ENCODE data around the gene ZNF789.
A peak's percentile ranks its signal among the peaks of the same experiment; 100 is the strongest.
"Not testable (repeated sequence)": the region's sequence is repeated elsewhere in the genome, so short reads cannot be mapped to it uniquely, and the experiment has no call there.

ZNF789 gene

GRCh38 chr7:99459087-99459486, 13.6 kb upstream of the ZNF789 start:
- no peak for DNase-seq

- DNase-seq = no peak
Observed at GRCh38 chr7:99460651-99461050, 12.0 kb upstream of the ZNF789 start.

- DNase-seq = no peak
Observed at GRCh38 chr7:99461221-99461620, 11.5 kb upstream of the ZNF789 start.

GRCh38 chr7:99465421-99465768, 7.3 kb upstream of the ZNF789 start:
- no peak for DNase-seq

GRCh38 chr7:99468336-99468918, 4.3 kb upstream of the ZNF789 start:
- no peak for DNase-seq

- DNase-seq = no peak
Observed at GRCh38 chr7:99469381-99470065, 3.2 kb upstream of the ZNF789 start.

GRCh38 chr7:99473315-99473596, 566 bp downstream of the ZNF789 start:
- no peak for DNase-seq

GRCh38 chr7:99476107-99476506, 3.4 kb downstream of the ZNF789 start:
- no peak for DNase-seq

GRCh38 chr7:99478464-99479440, 6.1 kb downstream of the ZNF789 start:
- no peak for DNase-seq

GRCh38 chr7:99485094-99485493, 12.4 kb downstream of the ZNF789 start:
- DNase-seq = no peak

GRCh38 chr7:99489235-99489634, 16.5 kb downstream of the ZNF789 start:
- DNase-seq = no peak

GRCh38 chr7:99490878-99491277, 18.2 kb downstream of the ZNF789 start:
- DNase-seq = no peak

GRCh38 chr7:99493823-99494222, 21.1 kb downstream of the ZNF789 start:
- DNase-seq = no peak

- no peak for DNase-seq
Observed at GRCh38 chr7:99497766-99498545, 25.3 kb downstream of the ZNF789 start.

- no peak for DNase-seq
Observed at GRCh38 chr7:99498546-99498944, 25.9 kb downstream of the ZNF789 start.

- no peak for DNase-seq
Observed at GRCh38 chr7:99499371-99499720, 26.7 kb downstream of the ZNF789 start.

GRCh38 chr7:99499721-99500636, 27.3 kb downstream of the ZNF789 start, which contains the start of gene ZNF394:
Gene ZNF394, minus strand, starts transcription at chr7:99500281. Its CDS starts 188 bp downstream, at chr7:99500093.
- DNase-seq = peak; percentile 94

- DNase-seq = no peak
Observed at GRCh38 chr7:99500637-99501009, 27.9 kb downstream of the ZNF789 start.

GRCh38 chr7:99501236-99501635, 28.5 kb downstream of the ZNF789 start:
- DNase-seq = not testable (repeated sequence)

- no peak for DNase-seq
Observed at GRCh38 chr7:99504281-99504602, 31.6 kb downstream of the ZNF789 start.

- DNase-seq = peak; percentile 100
Observed at GRCh38 chr7:99504603-99505323, 32.1 kb downstream of the ZNF789 start, which contains the start of gene ZKSCAN5. Gene ZKSCAN5, plus strand, starts transcription at chr7:99504662. Its CDS starts 1,383 bp downstream, at chr7:99506045.

- no peak for DNase-seq
Observed at GRCh38 chr7:99505324-99505662, 32.6 kb downstream of the ZNF789 start.
